Glutamatergic neuron (in vitro differentiated cells): ENCODE results near the gene SARM1. TPM values are rescaled to one million over a fixed set of nuclear protein-coding genes. Genes with fewer than 3 reads are reported as not detected.

Source experiments
- DNase-seq: peaks from one replicate; pipeline ENCODE4 v3.0.0; 2022
- H3K27ac Mint-ChIP-seq: one replicate; pipeline ENCODE4 v1.8.0; 2020; ENCODE audit warnings: mild to moderate bottlenecking, mixed read lengths, inconsistent platforms; ENCODE audit not compliant: unreplicated experiment
- H3K27me3 Mint-ChIP-seq: one replicate; pipeline ENCODE4 v1.8.0; 2020; ENCODE audit warnings: mild to moderate bottlenecking, moderate library complexity, mixed read lengths, inconsistent platforms; ENCODE audit not compliant: unreplicated experiment
- H3K36me3 Mint-ChIP-seq: one replicate; pipeline ENCODE4 v1.8.0; 2020; ENCODE audit warnings: mild to moderate bottlenecking, mixed read lengths, inconsistent platforms; ENCODE audit not compliant: unreplicated experiment
- H3K4me1 Mint-ChIP-seq: one replicate; pipeline ENCODE4 v1.8.0; 2020; ENCODE audit warnings: mild to moderate bottlenecking, low read depth, mixed read lengths, inconsistent platforms; ENCODE audit not compliant: unreplicated experiment
- H3K4me3 Mint-ChIP-seq: one replicate; pipeline ENCODE4 v1.8.0; 2020; ENCODE audit warnings: mild to moderate bottlenecking, mixed read lengths, inconsistent platforms; ENCODE audit not compliant: unreplicated experiment
- H3K9me3 Mint-ChIP-seq: one replicate; pipeline ENCODE4 v1.8.0; 2020; ENCODE audit warnings: mild to moderate bottlenecking, moderate library complexity, mixed read lengths, inconsistent platforms; ENCODE audit not compliant: unreplicated experiment
- CTCF ChIP-seq: fragments of 200-600 bp; sonication (generic); IDR thresholded peaks from one replicate; pipeline ENCODE4 v1.5.0; 2021; ENCODE audit not compliant: partially characterized antibody, unreplicated experiment
- total RNA-seq: library from RNA; stranded (reverse); fragmentation: NEBNext Ultra II Directional; extraction: Animal tissue kit (Norgen Biotek cat#: 25700); gene quantifications from one replicate; pipeline ENCODE4 v1.2.1, GENCODE V29; 2021; ENCODE audit not compliant: unreplicated experiment

Gene SARM1
- total RNA-seq, 1 donor from 2014 or later, result 100 TPM

GRCh38 chr17:28367641-28368305 lies 3.7 kb upstream of the SARM1 start:
- DNase-seq, result no peak
- peaks cover 16% of the 10 kb centered on the region for H3K27me3 Mint-ChIP-seq
- no peak overlapping the region for H3K27ac Mint-ChIP-seq
- H3K4me1 Mint-ChIP-seq, result peaks cover 10% of the 10 kb centered on the region
- H3K9me3 Mint-ChIP-seq, result peaks cover 11% of the 10 kb centered on the region
- no peak for TF ChIP-seq CTCF
- no peaks in the 10 kb centered on the region for H3K36me3 Mint-ChIP-seq
- no peak overlapping the region for H3K4me3 Mint-ChIP-seq

GRCh38 chr17:28368306-28368831 lies 3.1 kb upstream of the SARM1 start:
- H3K9me3 Mint-ChIP-seq, result peaks cover 14% of the 10 kb centered on the region
- H3K27me3 Mint-ChIP-seq, result peaks cover 18% of the 10 kb centered on the region
- no peak overlapping the region for H3K27ac Mint-ChIP-seq
- DNase-seq, result no peak
- H3K4me1 Mint-ChIP-seq, result peaks cover 13% of the 10 kb centered on the region
- TF ChIP-seq CTCF, result no peak
- no peak overlapping the region for H3K4me3 Mint-ChIP-seq
- H3K36me3 Mint-ChIP-seq, result peaks cover under 1% of the 10 kb centered on the region

- Mint-ChIP-seq H3K4me1 (peaks cover 17% of the 10 kb centered on the region), H3K36me3 (peaks cover 4% of the 10 kb centered on the region), H3K27me3 (peaks cover 18% of the 10 kb centered on the region), H3K4me3 (no peak overlapping the region), H3K27ac (no peak overlapping the region), H3K9me3 (peaks cover 16% of the 10 kb centered on the region)
- TF ChIP-seq CTCF, result no peak
- no peak for DNase-seq
These were observed 2.4 kb upstream of the SARM1 start for GRCh38 chr17:28368915-28369683.

GRCh38 chr17:28369684-28370034 lies 1.8 kb upstream of the SARM1 start:
- no peak for TF ChIP-seq CTCF
- Mint-ChIP-seq H3K4me3 (no peak overlapping the region), H3K27ac (peak overlapping the region; percentile 4), H3K36me3 (peaks cover 4% of the 10 kb centered on the region), H3K9me3 (peaks cover 16% of the 10 kb centered on the region), H3K4me1 (peaks cover 17% of the 10 kb centered on the region), H3K27me3 (peaks cover 18% of the 10 kb centered on the region)
- DNase-seq, result no peak
